Embryonic facial prominence (tissue), 1 donor: ENCODE results near the gene SMAD5.

Source experiments
- DNase-seq: peaks from one replicate; pipeline ENCODE4 v3.0.0-alpha.2; 2016; ENCODE audit errors: extremely low spot score

SMAD5 gene

DNA sequence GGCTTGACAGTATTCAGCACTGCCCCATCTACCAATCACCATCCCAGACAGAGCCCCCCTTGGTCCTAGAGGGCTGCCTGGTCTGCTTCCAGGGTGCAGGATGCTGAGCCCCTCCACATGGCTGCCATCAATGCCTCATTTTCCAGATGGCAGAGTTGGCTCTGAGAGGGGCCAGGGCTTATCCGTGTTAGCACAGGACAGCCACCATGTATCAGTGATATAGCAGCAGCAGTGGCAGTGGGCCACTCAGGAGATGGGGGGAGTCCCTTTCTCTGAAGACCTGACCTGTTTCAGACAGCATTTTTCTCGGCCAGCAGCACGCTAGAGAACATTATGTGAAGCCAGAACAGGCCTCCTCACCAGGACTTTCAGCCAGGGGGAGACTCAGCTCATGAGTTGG lies 61.9 kb downstream of the SMAD5 start:
- no peak for DNase-seq

DNA sequence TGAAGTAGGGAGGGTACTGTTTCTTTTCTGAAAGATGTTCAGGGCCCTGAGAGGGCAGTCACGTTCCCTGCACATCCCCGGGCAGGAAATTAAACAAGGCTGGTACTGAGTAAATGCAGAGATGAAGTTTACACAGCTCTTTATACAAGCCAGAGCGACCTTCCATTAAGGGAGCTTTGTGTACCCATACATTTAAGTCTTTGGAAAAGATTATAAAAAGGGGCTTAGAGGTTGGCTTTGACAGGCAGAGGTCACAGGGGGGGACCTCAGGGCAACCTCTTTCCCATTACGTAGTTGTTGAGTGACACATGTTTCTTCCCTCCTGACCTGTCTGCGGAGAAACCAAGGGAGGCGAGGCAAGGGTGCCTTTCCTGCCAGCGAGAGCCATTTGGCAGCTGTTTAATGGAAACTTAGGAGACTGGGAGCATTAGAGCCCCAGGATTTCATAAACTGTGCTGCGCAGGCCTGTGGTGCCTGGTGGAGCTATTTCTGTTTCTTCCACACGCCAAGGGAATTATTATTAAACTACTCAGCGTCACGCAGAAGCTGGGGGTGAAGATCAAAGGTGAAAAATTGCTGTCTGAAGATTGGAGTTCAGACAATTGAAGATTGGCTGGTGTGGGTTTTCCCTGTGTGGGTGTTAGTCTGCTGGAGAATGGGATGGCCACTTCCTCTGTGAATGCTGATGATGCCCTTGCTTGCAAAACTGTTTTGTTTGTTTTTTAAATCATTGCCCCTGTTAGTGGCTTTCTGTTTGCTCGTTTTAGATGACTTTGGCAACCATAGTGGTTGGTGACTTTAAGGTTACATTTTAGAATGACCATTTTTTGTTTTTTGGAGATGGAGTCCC lies 63.6 kb downstream of the SMAD5 start:
- DNase-seq, result no peak

DNA sequence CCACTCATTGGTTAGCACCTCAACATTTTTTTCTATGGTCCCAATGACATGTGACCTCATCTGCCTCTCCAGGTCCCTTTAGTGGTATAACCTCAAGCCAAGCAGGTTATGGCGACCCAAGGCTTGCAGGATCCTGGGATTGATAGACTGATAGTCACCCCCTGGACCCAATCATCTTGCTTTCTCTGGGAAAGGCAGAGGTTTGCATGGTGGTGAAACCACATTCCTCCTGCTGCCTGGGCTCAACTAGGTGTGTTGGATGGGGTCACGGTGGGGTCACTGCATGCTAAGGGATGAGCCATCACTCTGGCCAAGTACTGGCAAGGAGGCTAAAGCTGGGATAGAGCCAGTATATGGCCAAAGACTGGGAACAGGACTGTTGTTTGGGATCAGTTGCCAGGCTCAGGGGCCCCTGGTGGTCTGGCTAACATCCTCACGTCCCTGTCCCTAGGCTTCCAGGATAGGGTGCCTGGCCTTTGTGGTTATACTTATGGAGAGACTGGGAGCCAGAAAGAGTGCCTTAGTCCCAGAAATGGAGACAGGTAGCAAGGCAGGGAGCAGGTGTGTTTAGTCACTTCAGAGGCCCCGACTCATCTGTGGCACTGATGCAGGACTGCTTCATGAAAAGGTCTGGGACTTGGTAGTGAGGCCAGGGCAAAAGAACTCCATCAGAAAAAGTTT lies 65.0 kb downstream of the SMAD5 start:
- DNase-seq, result no peak

DNA sequence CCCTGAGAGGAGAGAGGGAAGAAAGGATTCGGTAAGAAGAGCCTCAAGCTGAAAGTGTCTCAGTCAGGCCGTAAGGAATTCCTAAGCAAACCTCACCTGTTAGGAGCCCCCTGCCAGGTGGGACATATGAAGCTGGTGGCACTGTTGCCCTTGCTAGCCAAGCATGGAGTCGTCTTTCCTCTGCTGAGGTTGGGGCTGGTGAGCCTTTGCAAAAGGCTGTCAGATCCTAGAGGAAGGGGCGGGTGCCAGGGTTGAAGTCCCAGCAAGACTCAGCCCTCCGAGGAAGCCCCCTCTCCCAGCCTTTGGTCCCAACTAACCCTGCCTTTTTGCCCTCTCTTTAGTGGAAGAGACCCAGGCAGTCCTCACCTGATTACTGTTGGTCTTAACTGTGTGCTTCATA lies 65.8 kb downstream of the SMAD5 start:
- no peak for DNase-seq

DNA sequence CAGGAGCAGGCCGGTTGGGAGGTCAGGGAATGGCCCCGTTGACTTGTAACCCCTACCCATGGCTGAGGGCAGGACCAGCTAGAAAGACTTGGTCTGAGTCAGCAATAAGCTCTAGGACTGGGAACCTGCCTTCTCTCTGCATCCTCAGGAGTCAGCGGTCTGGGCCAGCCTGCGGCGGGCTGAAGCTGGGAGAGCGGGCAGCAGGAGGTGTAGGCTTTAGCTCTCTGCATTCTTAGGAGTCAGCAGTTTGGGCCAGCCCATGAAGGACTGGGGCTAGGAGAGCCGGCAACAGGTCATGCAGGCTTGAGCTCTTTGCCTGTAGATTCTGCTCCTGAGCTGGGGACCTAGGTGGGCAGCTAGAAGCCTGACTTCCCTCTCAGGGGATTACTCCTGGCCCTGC lies 66.8 kb downstream of the SMAD5 start:
- no peak for DNase-seq

DNA sequence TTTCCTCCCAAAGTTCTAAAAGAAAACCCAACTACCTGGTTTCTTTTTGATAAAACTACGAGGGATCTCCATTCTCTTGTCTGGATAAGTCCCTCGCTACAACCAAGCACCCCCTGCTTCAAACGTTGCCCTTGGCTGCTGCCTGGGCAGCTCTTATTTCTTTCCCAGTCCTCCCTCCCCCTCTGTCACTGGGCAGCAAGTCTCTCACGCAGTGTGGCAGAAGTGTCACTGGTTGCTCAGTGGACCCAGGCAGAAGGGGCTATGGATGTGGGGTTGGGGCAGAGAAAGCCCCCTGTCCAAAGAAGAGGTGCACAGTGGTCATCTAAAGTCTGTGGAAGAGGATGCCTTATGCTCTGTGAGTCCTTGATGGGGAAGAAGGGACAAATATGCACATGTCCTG lies 67.5 kb downstream of the SMAD5 start:
- DNase-seq, result no peak

DNA sequence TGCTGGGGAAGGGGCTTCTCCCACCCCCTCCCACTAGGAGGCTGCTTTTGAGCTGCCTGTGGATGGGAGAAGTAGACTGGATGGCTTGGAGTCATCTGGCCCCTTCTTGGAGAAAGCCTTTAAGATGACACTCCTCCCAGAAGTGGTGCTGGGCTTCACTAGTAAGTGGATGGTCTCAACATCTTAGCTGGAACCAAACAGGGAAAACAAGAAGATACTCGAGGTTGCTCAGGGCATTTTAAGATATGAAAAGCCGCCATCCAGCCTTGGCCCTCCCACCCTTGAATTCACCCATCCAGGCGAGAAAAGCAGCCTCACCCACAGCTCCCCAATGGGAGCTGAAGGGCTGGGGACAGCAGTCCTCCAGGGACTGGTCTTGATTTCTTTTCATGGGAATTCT lies 68.1 kb downstream of the SMAD5 start:
- DNase-seq, result no peak

DNA sequence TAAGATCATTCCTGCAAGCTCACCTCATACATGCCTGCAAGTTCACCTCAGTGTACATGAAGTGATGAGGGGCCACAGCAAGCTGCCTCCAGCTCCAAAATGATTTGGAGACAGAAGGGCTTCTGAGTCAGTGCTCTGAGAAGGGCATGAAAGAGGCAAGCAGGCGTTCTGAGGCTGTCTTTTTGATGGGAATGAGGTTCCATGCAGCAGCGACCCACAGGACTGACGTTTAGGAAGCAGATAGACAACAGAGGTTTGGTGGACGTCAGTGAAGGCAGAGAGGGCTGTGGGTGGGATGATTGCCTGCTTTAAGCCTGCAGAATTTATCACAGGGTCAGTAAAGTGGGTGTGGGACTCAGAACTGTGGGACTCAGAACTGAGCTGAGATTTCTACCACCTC lies 69.2 kb downstream of the SMAD5 start:
- no peak for DNase-seq

DNA sequence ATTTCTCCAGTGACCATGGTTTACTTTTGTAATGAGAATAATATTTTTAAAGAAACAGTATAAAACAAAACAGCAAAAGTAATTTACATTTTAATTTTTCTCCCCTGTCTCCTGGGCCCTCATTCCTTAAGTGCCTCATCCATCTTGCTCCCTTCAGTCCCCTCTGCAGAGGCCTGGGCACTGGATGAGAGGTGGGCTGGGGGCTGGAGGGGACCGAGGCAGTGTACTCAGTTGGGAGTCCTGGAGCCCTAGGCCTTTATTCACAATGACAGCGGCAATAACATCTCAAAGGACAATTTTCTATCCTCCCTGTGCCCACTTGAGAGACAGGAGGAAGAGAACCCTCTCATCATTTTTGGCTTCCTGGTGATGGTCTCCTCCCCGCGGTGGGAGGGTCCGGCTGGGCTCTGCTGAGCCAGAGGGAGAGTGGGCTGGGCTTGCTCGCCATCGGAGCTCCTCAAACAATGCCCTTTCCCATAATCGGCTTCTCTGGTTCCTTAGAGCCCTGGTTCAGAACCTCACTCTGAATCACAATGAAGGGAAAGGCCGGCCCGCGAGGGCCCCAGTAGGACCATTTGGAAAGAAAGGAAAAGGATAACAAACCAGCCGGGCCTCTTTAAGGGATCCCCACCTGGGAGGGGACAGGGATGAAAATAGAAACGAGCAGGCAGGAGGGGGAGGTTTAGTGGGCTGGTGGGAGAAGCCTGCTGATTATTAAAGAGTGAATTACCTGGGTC lies 70.0 kb downstream of the SMAD5 start:
- no peak for DNase-seq

DNA sequence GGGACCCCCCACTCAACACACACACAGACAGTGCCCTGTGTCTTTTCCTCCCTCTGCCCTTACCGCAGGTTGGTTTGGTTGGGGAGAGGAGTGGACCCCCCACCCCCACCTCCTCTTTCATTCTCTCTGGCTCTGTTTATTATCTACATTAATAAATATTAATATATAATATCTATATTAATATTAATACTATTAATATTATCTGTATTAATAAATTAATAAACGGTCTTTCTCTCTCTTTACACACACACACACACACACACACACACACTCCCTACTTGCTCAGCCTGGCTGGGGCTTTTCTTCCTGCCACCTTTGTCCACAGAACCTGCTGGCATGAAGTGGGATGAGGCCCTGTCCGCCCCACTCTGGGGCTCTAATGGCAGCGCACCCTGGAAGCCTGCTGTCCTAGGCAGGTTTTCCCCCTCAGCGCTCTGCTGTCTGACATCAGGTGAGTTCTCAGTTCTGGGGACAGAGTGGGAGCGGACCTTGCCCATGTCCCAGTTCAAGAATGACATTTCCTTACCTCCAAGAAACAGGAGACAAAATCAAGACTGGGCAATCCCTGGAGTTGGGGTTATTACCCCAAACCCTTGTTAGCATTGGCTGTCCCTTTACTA lies 70.8 kb downstream of the SMAD5 start:
- DNase-seq, result no peak

DNA sequence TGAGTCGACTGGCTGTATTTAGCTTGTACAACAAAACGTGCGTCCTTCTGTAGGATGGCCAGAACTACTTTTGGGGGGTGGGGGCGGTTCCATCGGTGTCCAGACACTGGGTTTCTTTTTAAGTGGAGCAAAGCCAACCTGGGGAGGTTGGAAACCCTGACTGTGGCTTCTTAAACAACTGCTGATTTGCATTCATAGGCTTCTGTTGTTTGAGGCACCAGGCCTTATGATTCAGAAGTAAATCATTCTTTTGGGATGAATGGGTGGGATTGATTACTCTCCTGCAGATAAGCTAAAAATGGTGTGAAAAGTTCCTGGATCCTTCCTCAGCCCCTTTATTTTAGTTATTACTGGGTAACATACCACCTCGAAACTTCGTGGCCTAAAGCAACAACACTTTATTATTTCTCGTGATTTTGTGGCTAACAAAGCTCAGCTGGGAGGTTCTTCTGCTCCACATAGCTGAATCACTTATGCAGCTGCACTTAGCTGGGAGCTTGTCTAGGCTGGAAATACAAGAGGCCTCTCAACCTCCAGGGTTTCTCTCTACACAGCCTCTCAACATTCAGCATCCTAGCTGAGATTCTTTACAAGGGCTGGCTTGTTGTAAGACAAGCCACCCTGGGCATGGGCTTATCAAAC lies 72.5 kb downstream of the SMAD5 start:
- no peak for DNase-seq

DNA sequence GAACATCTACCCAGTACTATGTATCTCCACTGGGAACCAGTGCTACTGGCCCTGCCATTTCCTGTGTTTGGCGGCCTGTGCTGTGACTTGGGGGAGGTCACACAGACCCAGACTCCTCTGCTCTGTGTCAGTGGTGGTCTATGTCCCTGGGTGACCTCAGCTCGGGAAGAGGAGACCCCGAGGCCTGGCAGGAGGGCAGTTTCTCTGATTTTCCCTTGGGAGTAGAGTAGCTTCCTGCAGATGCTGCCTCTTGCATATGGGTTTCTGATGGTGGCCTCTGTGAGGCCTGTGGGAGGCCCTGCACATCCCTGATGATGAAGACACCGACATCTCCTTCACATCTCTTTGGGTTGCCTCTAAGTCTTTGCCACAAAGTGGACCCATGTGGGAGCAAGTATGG lies 73.3 kb downstream of the SMAD5 start:
- DNase-seq, result no peak

DNA sequence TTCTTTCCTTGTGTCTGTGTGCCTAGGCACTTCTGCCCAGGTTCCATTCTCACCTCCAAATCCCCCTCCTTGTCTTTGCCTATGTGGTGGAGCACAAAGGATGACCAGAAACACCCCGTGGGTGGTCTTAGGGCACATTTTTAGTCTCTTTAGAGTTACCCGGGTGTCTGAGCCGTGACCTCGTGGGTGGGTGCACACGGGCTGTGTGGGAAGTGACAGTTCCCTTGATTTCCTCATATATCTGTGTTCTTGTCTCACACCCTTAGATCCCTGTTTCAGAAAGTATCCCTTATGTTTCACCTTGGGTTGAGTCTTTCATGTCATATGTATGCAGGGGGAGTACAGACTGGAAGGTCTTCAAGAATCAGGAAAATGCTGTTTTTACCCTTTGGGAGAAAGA lies 73.7 kb downstream of the SMAD5 start:
- no peak for DNase-seq

DNA sequence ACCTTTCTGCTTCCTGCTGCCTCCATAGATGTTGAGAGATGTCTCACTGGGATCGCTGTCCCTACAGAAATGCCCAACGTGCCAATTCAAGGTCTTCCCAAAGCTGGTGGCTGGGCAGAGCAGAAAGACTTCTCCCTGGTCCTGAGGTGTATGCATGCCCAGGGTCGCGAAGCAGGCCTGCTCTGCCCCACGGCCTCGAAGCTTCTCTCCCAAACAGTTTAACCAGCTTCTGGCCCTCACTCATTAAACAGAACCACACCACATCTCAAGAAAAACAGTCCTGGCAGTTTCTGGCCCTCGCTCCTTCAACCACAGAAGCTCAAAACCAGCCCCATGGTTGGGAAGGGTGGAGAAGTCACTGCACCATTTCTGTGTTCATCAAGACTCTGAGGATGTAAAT lies 75.0 kb downstream of the SMAD5 start:
- DNase-seq, result no peak

DNA sequence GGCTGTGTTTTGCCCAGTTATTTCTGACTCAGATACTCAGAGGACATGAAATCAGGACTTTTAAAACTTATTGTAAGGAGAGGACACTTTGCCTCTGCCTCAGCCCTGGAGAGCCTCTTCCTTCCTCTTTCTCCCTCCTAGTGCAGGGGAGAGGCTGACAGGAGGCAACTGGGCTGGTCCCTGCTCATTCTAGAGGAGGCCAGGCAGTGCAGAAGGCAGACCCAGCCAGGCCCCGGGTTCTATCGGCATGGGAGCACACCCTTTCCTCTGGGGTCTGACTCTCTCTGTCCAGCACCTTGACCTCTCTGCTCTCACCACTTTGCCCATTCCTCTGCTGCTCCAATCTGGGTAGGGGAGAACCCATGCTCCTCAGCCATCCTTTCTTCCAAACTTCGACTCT lies 76.3 kb downstream of the SMAD5 start:
- no peak for DNase-seq

DNA sequence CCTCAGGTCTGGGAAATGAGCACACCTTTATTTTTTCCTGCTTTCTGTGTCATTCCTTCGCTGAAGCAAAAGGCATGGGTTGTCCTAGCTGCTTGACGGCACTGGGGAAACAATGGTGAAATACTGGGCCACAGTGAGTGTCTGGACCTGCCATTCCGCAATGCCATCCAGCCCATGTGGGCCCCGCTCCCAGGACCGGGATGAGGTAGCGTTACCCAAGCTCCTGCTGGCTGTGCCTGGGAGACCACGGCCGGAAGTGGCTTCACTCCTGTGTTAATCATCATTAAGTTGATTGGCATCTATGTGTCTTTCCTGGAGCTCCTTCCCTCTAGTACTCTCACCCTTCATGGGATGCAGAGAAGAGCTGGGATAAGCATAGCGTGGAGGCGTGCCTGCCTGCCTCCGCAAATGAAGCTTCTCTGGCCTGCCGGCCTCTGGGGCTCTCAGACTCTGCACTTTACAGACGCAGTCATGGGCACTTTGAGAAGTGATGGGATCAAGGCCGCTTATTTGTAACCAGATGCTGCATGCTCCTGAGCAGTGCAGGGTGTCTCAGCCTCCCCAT lies 76.8 kb downstream of the SMAD5 start:
- no peak for DNase-seq

DNA sequence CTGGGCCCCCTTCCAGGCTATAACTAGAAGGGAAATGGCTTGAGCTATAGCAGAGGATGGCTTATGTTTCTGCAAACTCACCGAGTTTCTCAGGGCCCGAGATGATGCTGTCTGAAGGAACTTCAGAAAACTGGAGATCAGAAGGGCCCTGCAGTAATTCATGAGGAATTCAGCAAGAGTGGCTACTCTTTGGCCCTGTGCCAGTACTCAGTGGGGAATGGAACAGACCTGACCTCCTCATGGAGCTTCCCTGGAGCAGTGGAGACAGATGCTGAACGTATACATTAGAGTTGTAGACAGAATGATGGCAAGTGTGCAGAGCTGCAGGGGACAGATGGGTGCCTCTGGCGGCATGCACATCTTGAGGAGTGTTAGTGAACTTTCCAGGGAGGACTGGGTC lies 77.6 kb downstream of the SMAD5 start:
- no peak for DNase-seq

DNA sequence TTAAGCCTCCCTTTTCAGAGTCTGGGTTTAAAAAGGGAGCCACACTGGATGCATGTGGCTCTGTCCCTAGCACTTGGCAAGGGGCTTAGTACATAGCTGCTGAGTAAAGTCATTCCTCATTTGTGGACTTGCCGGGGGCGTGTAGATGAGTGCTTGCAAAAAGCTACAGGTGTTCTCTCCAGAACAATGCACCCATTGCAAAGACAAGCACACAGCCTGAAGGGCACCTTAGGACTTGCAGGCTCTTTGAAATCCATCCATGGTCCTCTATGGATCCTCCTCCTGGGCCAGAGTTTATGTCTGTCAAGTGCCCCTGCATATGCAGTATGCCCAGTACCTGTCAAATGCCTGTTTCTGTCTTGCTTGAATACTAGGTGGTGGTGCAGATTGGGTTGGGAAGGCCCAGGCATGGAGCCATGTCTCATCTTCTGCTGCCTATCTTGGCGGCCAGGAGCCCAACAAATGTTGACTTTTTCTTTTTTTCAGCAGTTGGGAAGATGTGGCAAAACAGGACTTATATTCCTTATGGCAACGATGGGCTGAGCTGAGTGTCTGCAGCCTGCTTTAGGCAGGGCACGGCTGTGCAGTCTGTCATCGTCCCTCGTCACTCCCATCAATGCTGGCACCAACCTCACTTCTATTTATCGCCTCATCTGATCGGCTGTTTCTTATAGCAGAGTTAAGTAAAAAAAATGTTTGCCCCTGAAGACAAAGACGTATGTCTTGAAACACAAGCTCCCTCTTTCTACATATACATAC lies 78.8 kb downstream of the SMAD5 start:
- DNase-seq, result no peak

DNA sequence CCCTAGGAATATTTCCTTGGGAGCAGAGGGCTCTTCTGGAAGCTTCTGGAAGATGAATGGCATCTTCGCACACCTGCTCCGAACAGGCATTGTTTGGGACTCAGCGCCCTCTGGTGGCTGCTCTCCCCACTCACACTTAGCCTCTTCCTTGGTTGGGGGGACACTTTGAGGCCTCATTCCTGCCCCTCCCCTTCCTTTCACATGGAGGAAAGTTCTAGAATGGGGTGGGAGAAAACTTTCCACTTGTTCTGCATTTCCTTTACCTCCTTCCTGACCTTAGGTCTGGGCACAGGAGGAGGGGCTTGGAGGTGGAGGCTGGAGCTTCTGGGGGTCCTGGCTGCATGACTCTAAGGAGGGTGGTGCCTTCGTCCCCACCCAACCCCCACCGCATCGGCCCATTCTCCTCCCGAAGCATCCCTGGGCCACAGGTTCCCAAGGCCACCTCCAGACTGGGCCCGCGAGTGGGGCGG lies 79.6 kb downstream of the SMAD5 start:
- DNase-seq, result no peak

DNA sequence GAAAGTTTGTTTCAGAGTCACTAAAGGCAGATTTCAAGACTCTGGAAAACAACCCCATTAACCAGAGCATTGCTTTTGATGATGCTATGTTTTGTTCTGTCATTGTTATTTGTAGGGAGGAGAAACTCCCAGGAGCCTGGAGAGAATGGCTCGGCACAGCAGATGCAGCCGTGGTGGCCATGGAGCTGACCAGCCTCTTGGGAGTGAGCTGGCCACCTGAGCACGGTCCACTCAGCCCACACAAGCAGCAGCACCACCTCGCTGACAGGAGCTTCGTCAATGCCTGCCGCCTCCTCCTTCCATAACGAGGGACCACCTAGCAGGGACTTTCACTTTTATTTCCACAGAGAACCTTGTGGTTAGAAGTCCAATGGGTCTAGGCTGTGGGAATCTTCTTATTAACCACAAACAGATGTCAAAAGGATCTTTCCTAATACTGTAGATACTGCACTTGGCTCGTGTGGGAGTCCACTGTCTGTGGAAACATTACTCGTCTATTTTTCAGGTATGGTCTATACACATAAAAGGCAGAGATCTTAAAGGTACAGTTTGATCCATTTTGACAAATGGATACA lies 81.4 kb downstream of the SMAD5 start:
- no peak for DNase-seq
